ENCODE data around the gene JTB. TPM values are rescaled to one million over a fixed set of nuclear protein-coding genes. Genes with fewer than 3 reads are reported as not detected.

JTB gene
- total RNA-seq, 1 donor from 2014 or later = 58.7 TPM

DNA sequence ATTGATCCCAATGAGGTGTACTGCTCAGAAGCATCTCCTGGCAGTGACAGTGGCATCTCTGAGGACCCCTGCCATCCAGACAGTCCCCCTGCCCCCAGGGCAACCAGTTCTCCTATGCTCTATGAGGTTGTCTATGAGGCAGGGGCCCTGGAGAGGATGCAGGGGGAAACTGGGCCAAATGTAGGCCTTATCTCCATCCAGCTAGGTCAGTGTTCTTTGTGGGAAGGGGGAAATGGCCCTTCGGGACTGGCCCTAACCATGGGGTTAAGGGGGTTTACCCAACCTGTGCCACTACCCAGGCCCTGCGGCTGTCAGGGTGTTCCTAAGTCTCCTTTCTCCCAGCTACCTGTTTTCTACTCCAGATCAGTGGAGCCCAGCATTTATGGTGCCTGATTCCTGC lies 8.5 kb downstream of the JTB start:
- DNase-seq (ENCODE audit: low spot score) = no peak
- Mint-ChIP-seq H3K4me1 (ENCODE audit: unreplicated experiment) (peaks cover 58% of the 10 kb centered on the region), H3K27ac (ENCODE audit: unreplicated experiment) (peak overlapping the region; percentile 72), H3K4me3 (ENCODE audit: unreplicated experiment) (peak overlapping the region; percentile 90), H3K9me3 (ENCODE audit: unreplicated experiment) (no peaks in the 10 kb centered on the region), H3K27me3 (ENCODE audit: unreplicated experiment) (peaks cover 9% of the 10 kb centered on the region), H3K36me3 (ENCODE audit: low read depth, unreplicated experiment) (peaks cover 10% of the 10 kb centered on the region)
- TF ChIP-seq, protein P1, sequence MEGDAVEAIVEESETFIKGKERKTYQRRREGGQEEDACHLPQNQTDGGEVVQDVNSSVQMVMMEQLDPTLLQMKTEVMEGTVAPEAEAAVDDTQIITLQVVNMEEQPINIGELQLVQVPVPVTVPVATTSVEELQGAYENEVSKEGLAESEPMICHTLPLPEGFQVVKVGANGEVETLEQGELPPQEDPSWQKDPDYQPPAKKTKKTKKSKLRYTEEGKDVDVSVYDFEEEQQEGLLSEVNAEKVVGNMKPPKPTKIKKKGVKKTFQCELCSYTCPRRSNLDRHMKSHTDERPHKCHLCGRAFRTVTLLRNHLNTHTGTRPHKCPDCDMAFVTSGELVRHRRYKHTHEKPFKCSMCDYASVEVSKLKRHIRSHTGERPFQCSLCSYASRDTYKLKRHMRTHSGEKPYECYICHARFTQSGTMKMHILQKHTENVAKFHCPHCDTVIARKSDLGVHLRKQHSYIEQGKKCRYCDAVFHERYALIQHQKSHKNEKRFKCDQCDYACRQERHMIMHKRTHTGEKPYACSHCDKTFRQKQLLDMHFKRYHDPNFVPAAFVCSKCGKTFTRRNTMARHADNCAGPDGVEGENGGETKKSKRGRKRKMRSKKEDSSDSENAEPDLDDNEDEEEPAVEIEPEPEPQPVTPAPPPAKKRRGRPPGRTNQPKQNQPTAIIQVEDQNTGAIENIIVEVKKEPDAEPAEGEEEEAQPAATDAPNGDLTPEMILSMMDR (IDR thresholded peaks at IDR 0.05; ENCODE audit: unreplicated experiment) = no peak

DNA sequence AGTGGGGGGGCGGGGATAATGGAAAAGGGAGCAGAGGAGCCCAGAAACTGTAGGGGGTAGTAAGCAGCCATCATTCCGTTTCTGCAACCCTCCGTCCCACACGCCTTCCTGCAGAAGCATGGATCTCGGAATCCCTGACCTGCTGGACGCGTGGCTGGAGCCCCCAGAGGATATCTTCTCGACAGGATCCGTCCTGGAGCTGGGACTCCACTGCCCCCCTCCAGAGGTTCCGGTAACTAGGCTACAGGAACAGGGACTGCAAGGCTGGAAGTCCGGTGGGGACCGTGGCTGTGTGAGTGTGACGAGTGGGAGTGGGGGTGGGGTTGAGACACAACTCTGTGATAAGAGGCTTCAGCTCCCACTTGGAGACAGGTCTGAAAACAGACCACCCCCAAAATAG lies 9.1 kb downstream of the JTB start:
- Mint-ChIP-seq H3K36me3 (ENCODE audit: low read depth, unreplicated experiment) (peaks cover 9% of the 10 kb centered on the region), H3K4me3 (ENCODE audit: unreplicated experiment) (peak overlapping the region; percentile 90), H3K27me3 (ENCODE audit: unreplicated experiment) (peaks cover 13% of the 10 kb centered on the region), H3K9me3 (ENCODE audit: unreplicated experiment) (no peaks in the 10 kb centered on the region), H3K4me1 (ENCODE audit: unreplicated experiment) (peaks cover 57% of the 10 kb centered on the region), H3K27ac (ENCODE audit: unreplicated experiment) (peak overlapping the region; percentile 76)
- DNase-seq (ENCODE audit: low spot score) = peak; percentile 31
- TF ChIP-seq, protein P1 (IDR thresholded peaks at IDR 0.05; ENCODE audit: unreplicated experiment) = no peak

DNA sequence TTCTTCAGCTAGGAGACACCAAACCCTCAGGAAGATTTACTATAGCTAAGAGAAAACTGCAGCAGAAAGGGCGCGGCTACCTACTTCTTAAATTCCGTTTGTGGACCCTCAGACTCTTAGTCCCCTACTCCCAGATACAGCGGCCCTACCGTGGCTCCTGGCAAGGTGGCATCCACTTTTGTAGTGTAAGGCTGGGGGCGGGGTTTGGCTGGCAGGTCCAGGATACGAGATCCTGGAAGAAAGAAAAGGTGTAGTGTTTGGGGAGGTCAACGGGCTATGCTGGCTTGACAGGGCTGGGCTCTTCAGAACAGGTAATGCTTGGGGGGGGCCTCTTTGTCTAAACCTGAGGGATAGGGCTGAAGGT lies 9.5 kb downstream of the JTB start:
- peak overlapping the region; percentile 76 for H3K27ac Mint-ChIP-seq (ENCODE audit: unreplicated experiment)
- H3K4me3 Mint-ChIP-seq (ENCODE audit: unreplicated experiment) = peak overlapping the region; percentile 90
- H3K9me3 Mint-ChIP-seq (ENCODE audit: unreplicated experiment) = no peaks in the 10 kb centered on the region
- H3K4me1 Mint-ChIP-seq (ENCODE audit: unreplicated experiment) = peaks cover 53% of the 10 kb centered on the region
- peaks cover 9% of the 10 kb centered on the region for H3K36me3 Mint-ChIP-seq (ENCODE audit: low read depth, unreplicated experiment)
- no peak for DNase-seq (ENCODE audit: low spot score)
- TF ChIP-seq, protein P1 (IDR thresholded peaks at IDR 0.05; ENCODE audit: unreplicated experiment) = no peak
- peaks cover 14% of the 10 kb centered on the region for H3K27me3 Mint-ChIP-seq (ENCODE audit: unreplicated experiment)

DNA sequence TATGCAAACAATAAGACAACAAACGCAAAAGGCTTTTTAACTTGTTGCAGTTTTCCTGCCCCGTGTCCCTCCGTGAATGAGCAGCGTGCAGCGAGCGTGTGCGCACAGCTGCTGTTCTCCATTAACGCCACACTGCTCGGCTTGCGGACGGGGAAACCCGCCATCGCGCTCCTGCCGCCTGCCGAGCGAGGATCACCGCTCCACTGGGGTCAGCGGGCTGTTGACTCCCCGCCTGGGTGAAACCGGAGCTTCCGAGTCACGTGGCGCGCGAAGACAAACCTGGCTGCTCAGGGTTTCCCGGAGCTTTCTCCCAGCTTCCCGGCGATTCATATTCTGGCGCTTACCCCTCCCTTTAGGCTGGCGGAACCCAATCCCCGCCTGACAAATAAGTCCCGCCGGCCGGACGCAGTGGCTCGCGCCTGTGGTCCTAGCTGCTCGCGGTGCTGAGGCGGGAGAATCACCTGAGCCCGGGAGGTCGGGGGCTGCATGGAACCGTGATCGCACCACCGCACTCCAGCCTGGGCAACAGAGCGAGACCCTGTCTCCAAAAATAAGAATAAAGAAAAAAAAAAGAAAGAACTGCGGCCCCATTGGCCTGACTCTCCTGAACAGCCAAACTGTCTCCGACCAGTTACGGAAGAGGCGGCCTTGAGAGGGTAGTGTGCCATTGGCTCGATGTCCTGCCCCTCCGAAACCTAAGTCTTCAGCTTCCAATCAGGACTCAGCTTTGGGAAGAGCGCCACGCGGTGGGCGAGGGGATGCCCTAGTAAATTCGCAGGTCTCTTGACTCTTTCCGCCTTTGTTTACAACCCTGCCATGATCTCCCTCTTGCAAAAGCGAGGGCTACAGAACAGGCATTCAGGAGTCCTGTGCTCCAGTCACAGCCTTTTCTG lies 10.1 kb downstream of the JTB start, which contains the start of gene CREB3L4:
TSS of gene CREB3L4 (plus strand) at position 796 of the 893 bp plus-strand sequence. CDS start 624 bp downstream, outside the sequence.
- Mint-ChIP-seq H3K36me3 (ENCODE audit: low read depth, unreplicated experiment) (peaks cover 4% of the 10 kb centered on the region), H3K4me3 (ENCODE audit: unreplicated experiment) (peak within 1 kb of the TSS; percentile 90), H3K27ac (ENCODE audit: unreplicated experiment) (peak within 1 kb of the TSS; percentile 76), H3K27me3 (ENCODE audit: unreplicated experiment) (peaks cover 12% of the 10 kb centered on the region), H3K4me1 (ENCODE audit: unreplicated experiment) (peaks cover 50% of the 10 kb centered on the region), H3K9me3 (ENCODE audit: unreplicated experiment) (no peaks in the 10 kb centered on the region)
- TF ChIP-seq, protein P1 (IDR thresholded peaks at IDR 0.05; ENCODE audit: unreplicated experiment) = no peak
- DNase-seq (ENCODE audit: low spot score) = peak; percentile 85

DNA sequence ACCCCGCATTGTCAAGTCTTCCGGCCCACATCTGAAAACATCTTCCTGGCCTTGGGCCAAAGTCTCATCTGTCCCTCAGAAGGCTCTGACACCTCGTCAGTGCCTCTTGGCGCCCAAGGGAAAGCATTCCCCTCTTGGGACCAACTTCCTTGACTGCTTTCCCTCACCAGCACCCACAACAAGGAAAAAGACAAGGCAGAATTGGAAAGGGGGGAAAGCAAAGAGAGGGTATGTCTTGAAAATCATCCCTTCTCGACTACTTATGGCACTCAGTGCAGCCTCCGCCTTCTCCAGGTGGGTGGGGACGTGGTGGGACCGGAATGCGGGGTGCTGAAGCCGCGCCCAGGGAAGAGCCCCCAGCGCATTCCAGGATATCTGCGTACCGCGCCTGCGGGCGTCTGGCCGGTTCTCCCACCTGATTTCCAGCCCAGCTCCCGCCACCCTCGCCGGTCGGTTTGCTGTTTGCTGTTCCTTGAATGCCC lies 13.6 kb downstream of the JTB start:
- TF ChIP-seq, protein P1 (IDR thresholded peaks at IDR 0.05; ENCODE audit: unreplicated experiment) = no peak
- H3K27ac Mint-ChIP-seq (ENCODE audit: unreplicated experiment) = peak overlapping the region; percentile 100
- H3K4me1 Mint-ChIP-seq (ENCODE audit: unreplicated experiment) = peaks cover 66% of the 10 kb centered on the region
- H3K9me3 Mint-ChIP-seq (ENCODE audit: unreplicated experiment) = no peaks in the 10 kb centered on the region
- peaks cover 15% of the 10 kb centered on the region for H3K36me3 Mint-ChIP-seq (ENCODE audit: low read depth, unreplicated experiment)
- H3K27me3 Mint-ChIP-seq (ENCODE audit: unreplicated experiment) = peaks cover 17% of the 10 kb centered on the region
- DNase-seq (ENCODE audit: low spot score) = peak; percentile 57
- H3K4me3 Mint-ChIP-seq (ENCODE audit: unreplicated experiment) = peak overlapping the region; percentile 96
